Vagina (tissue), 2 donors: ENCODE data around the gene NUDT15. TPM values are rescaled to one million over a fixed set of nuclear protein-coding genes. Genes with fewer than 3 reads are reported as not detected.
"Not testable (repeated sequence)": the region's sequence is repeated elsewhere in the genome, so short reads cannot be mapped to it uniquely, and the experiment has no call there.

Experiments used
- DNase-seq, 2 donors: peaks; one replicate each; pipeline ENCODE4 v3.0.0-alpha.2; 2017; ENCODE audit errors: extremely low spot score in 2 of 2
- H3K27ac ChIP-seq: fragments of 200-600 bp; sonication (generic); one replicate; pipeline ENCODE4 v1.5.1; 2019
- H3K27me3 ChIP-seq: fragments of 200-600 bp; sonication (generic); one replicate; pipeline ENCODE4 v1.5.1; 2019
- H3K36me3 ChIP-seq, 2 donors: fragments of 200-600 bp; sonication (generic); one replicate each; pipeline ENCODE4 v1.5.1; 2017 to 2019
- H3K4me1 ChIP-seq: fragments of 200-600 bp; sonication (generic); one replicate; pipeline ENCODE4 v1.5.1; 2019
- H3K4me3 ChIP-seq, 2 donors: fragments of 200-600 bp; sonication (generic); 1 replicate in 1 of 2; 2 replicates in 1 of 2; pipeline ENCODE4 v1.5.1; 2016 to 2019
- H3K9me3 ChIP-seq: fragments of 200-600 bp; sonication (generic); one replicate; pipeline ENCODE4 v1.5.1; 2019
- CTCF ChIP-seq, 3 experiments: fragments of 450-650 bp in 2 of 3; fragments of 200-600 bp in 1 of 3; sonication (generic) in 1 of 3; IDR thresholded peaks; one replicate each; pipeline ENCODE4 v1.5.1; 2017 to 2019; ENCODE audit warnings: antibody characterized with exemption in 3 of 3, mild to moderate bottlenecking in 2 of 3, moderate library complexity in 2 of 3
- POLR2A ChIP-seq, 2 donors: fragments of 450-650 bp; IDR thresholded peaks; one replicate each; pipeline ENCODE4 v1.6.1; 2017; ENCODE audit warnings: antibody characterized with exemption in 2 of 2, mild to moderate bottlenecking in 2 of 2, moderate library complexity in 2 of 2
- POLR2AphosphoS5 ChIP-seq, 2 donors: sonication (generic); formaldehyde crosslinking; IDR thresholded peaks; one replicate each; pipeline ENCODE4 v1.9.0; 2017; ENCODE audit warnings: antibody characterized with exemption in 2 of 2, mild to moderate bottlenecking in 2 of 2, low read depth in 1 of 2; ENCODE audit not compliant: insufficient read depth in 1 of 2
- intact Hi-C: fragments of 100-400 bp; cut with DNase I; formaldehyde crosslinking; loops from one replicate; pipeline ENCODE4 v1.15.1; 2023
- total RNA-seq: library from RNA; depleted of rRNA; stranded (reverse); fragments of >200 nt; gene quantifications from one replicate; pipeline ENCODE4 v1.2.3, GENCODE V29; 2016

The NUDT15 gene
- total RNA-seq, 1 donor from 2014 or later: 9.3 TPM

GRCh38 chr13:47999973-48000372 lies 37.6 kb upstream of the NUDT15 start:
- Histone ChIP-seq H3K36me3 (no peaks in the 10 kb centered on the region), H3K27me3 (no peaks in the 10 kb centered on the region), H3K4me3 (peak overlapping the region; percentile 65 to 70), H3K9me3 (no peaks in the 10 kb centered on the region), H3K27ac (peak overlapping the region; percentile 82), H3K4me1 (peaks cover 24% of the 10 kb centered on the region)
- TF ChIP-seq CTCF (IDR thresholded peaks at IDR 0.05) (no peak), POLR2A (IDR thresholded peaks at IDR 0.05) (no peak), POLR2AphosphoS5 (IDR thresholded peaks at IDR 0.05; ENCODE audit: insufficient read depth in 1 of 2, low read depth in 1 of 2) (no peak)
- DNase-seq: no peak
- intact Hi-C loops: no loop called here

- Histone ChIP-seq H3K4me1 (peaks cover 24% of the 10 kb centered on the region), H3K4me3 (peak overlapping the region; percentile 65 to 70), H3K36me3 (no peaks in the 10 kb centered on the region), H3K27ac (peak overlapping the region; percentile 82), H3K9me3 (no peaks in the 10 kb centered on the region), H3K27me3 (no peaks in the 10 kb centered on the region)
- TF ChIP-seq CTCF (IDR thresholded peaks at IDR 0.05): no peak
- TF ChIP-seq POLR2AphosphoS5 (IDR thresholded peaks at IDR 0.05; ENCODE audit: insufficient read depth in 1 of 2, low read depth in 1 of 2): no peak
- no peak for TF ChIP-seq POLR2A (IDR thresholded peaks at IDR 0.05)
- intact Hi-C loops: no loop called here
- no peak for DNase-seq
Measured at GRCh38 chr13:48000559-48001113, 36.9 kb upstream of the NUDT15 start.

GRCh38 chr13:48001114-48001881 lies 36.2 kb upstream of the NUDT15 start, which contains the start of gene SUCLA2:
TSS of gene SUCLA2 (minus strand) at chr13:48001273. CDS start at chr13:48001269, 4 bp downstream.
- intact Hi-C loops: no loop called here
- peak in 1 of 2 donors; percentile 87 for DNase-seq
- TF ChIP-seq POLR2A (IDR thresholded peaks at IDR 0.05) (no peak), CTCF (IDR thresholded peaks at IDR 0.05) (peak in 1 of 3 experiments; percentile 42), POLR2AphosphoS5 (IDR thresholded peaks at IDR 0.05; ENCODE audit: insufficient read depth in 1 of 2, low read depth in 1 of 2) (peak; percentile 14 to 85)

GRCh38 chr13:48001999-48002398 lies 35.5 kb upstream of the NUDT15 start:
- peak overlapping the region; percentile 82 for H3K27ac ChIP-seq
- H3K36me3 ChIP-seq, DNase-seq, intact Hi-C loops, H3K9me3 ChIP-seq, H3K27me3 ChIP-seq: not testable (repeated sequence)
- H3K4me1 ChIP-seq: peaks cover 24% of the 10 kb centered on the region
- H3K4me3 ChIP-seq: peak overlapping the region; percentile 65 to 70

More at GRCh38 chr13:48001114-48001881, 36.2 kb upstream of the NUDT15 start, which contains the start of gene SUCLA2:
- H3K9me3 ChIP-seq: no peaks in the 10 kb centered on the region
- H3K4me3 ChIP-seq: peak within 1 kb of the TSS; percentile 65 to 70
- peak within 1 kb of the TSS; percentile 82 for H3K27ac ChIP-seq
- no peaks in the 10 kb centered on the region for H3K27me3 ChIP-seq
- H3K36me3 ChIP-seq: no peaks in the 10 kb centered on the region
- H3K4me1 ChIP-seq: peaks cover 24% of the 10 kb centered on the region

GRCh38 chr13:48004201-48004600 lies 33.3 kb upstream of the NUDT15 start:
- H3K9me3 ChIP-seq: no peaks in the 10 kb centered on the region
- no peaks in the 10 kb centered on the region for H3K27me3 ChIP-seq
- intact Hi-C loops: no loop called here
- H3K4me1 ChIP-seq: peaks cover 13% of the 10 kb centered on the region
- DNase-seq: no peak
- no peak overlapping the region for H3K27ac ChIP-seq
- no peak overlapping the region for H3K4me3 ChIP-seq
- TF ChIP-seq CTCF (IDR thresholded peaks at IDR 0.05) (no peak), POLR2A (IDR thresholded peaks at IDR 0.05) (no peak), POLR2AphosphoS5 (IDR thresholded peaks at IDR 0.05; ENCODE audit: insufficient read depth in 1 of 2, low read depth in 1 of 2) (no peak)
- H3K36me3 ChIP-seq: no peaks in the 10 kb centered on the region
